ENCODE results near the gene SH3RF2.

DNA sequence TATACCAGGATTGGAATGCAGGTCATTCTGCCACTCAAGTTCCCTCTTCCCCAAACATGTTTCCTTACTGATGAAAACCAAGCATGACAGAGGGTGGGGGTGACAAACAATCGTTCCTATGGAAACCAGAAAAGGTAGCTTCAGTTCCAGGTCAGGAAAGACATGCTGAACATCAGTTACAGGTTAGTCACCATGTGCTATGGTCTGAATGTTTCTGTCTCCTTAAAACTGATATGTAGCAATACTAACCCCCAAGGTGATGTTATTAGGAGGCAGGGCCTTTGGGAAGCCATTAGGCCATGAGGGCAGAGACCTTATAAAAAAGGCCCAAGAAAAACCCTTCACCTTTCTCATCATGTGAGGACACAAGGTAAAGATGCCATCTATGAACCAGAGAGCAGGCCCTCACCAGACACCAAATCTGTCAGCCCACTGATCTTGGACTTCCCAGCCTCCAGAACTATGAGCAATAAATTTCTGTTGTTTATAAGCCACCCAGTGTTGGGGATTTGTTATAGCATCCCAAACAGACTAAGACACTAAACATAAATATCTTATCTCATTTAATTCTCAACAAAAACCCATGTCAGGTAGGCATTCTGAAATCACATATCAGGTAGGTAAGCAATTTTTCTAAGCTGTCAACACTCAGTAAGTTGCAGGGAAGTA, 15.7 kb upstream of the SH3RF2 start:
- TF ChIP-seq CTCF (IDR thresholded peaks at IDR 0.05; ENCODE audit: borderline replicate concordance, extremely low read depth, low read length, poor library complexity, severe bottlenecking) (no peak), EZH2 (IDR thresholded peaks at IDR 0.05; ENCODE audit: borderline replicate concordance, low read depth, low read length, severe bottlenecking) (no peak)

Data from DND-41 (cell line).